ENCODE results near the gene NTPCR. TPM values are rescaled to one million over a fixed set of nuclear protein-coding genes. Genes with fewer than 3 reads are reported as not detected.

NTPCR gene
- total RNA-seq, 3 donors from 2014 or later = 36.5 to 49.9 (median 46.4) TPM

DNA sequence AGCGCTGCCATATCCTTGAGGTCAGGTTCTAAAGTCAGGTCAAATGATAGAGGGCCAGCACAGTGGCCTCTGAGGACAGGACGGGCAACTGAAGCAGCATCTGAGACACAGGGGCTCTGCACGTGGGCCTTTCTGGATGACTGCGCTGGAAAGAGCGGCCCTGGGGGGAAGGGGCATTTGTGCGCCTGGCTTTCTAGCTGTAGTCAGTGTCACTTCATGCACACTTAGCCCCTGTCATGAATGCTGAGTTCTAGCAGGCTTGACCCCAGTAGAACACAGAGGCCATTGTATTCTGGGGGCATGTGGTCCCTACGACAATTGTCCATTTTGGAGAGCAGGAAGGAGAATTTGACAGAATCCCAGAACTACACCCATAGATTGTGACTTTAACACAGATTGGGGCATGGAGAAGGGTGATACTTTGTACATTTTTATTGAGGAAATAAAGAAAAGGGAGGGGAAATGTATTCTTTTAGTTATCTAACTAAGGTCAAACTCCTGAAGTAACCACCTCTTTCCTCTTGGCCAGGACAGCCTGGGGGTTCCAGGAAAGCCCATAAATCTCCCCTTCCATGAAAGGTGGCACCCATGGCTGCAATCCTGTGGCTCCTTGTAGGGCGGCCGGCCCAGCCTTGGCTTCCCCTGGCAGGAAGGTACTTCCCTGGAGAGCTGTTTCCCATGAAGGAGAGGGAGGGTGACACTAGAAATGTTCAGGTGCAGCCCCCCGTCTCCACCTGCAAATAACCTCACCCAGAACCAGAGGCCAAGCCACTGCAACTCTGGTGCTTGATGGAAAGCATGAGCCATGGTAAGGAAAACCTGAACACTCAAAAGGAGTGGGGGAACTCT is 34.4 kb downstream of the NTPCR start:
- TF ChIP-seq CTCF (IDR thresholded peaks at IDR 0.05) = no peak
- ATAC-seq (peak; percentile 81), DNase-seq (peak in 2 of 3 donors; percentile 26 to 46)
- no peak overlapping the region for H3K4me3 ChIP-seq
- no peaks in the 10 kb centered on the region for H3K9me3 ChIP-seq
- no peaks in the 10 kb centered on the region for H3K36me3 ChIP-seq (ENCODE audit: low read depth)
- intact Hi-C loops (cut with DNase I, micrococcal nuclease) = no loop called here
- peaks cover 3% of the 10 kb centered on the region for H3K4me1 ChIP-seq (ENCODE audit: low read depth)

DNA sequence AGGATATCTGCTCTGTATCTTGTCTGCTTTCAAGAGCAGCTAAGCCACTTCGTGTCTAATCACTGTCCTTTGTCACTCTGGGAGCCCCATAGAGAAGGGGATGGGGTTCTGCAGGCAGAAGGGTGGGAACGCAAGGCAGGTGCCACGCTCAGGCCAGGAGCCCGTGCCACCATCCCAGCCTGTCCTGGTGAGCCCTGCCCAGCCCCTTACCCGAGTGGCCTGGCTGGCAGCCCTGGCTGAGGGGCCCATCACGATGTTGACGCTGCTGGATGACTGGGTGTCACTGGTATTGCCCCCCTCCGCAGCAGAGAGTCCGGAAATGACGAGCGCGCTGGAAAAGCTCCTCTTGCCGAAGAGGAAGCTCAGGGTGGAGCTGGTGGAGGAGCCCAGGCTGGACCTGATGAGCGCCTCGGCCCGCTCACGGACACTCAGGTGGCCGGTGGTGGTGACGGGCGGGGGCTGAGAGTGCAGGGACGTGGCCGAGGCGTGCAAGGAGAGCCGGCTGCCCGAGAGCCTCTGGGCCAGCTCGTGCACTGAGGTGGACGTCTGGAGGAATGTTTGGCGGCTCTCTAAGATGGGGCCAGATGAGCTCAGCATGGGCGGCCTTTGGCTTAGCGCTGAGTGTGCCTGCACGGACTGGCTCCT is 35.6 kb downstream of the NTPCR start:
- intact Hi-C loops (cut with DNase I, micrococcal nuclease) = no loop called here
- no peak for DNase-seq
- no peaks in the 10 kb centered on the region for H3K9me3 ChIP-seq
- ATAC-seq = no peak
- H3K4me3 ChIP-seq = no peak overlapping the region
- no peak for TF ChIP-seq CTCF (IDR thresholded peaks at IDR 0.05)
- no peaks in the 10 kb centered on the region for H3K36me3 ChIP-seq (ENCODE audit: low read depth)
- H3K4me1 ChIP-seq (ENCODE audit: low read depth) = peaks cover 3% of the 10 kb centered on the region

- no peak overlapping the region for H3K4me3 ChIP-seq
- intact Hi-C loops (cut with DNase I, micrococcal nuclease) = no loop called here
- no peaks in the 10 kb centered on the region for H3K9me3 ChIP-seq
- H3K36me3 ChIP-seq (ENCODE audit: low read depth) = no peaks in the 10 kb centered on the region
- no peak for ATAC-seq
- TF ChIP-seq CTCF (IDR thresholded peaks at IDR 0.05) = no peak
- no peak for DNase-seq
- H3K4me1 ChIP-seq (ENCODE audit: low read depth) = peaks cover 3% of the 10 kb centered on the region
These were observed 36.1 kb downstream of the NTPCR start for GRCh38 chr1:232986527-232986922.

- Histone ChIP-seq H3K36me3 (ENCODE audit: low read depth) (no peaks in the 10 kb centered on the region), H3K9me3 (no peaks in the 10 kb centered on the region), H3K4me1 (ENCODE audit: low read depth) (peaks cover 3% of the 10 kb centered on the region), H3K4me3 (no peak overlapping the region)
- ATAC-seq (no peak), DNase-seq (no peak)
- TF ChIP-seq CTCF (IDR thresholded peaks at IDR 0.05) = no peak
- intact Hi-C loops (cut with DNase I, micrococcal nuclease) = no loop called here
These were observed 36.8 kb downstream of the NTPCR start for GRCh38 chr1:232987046-232987773.

DNA sequence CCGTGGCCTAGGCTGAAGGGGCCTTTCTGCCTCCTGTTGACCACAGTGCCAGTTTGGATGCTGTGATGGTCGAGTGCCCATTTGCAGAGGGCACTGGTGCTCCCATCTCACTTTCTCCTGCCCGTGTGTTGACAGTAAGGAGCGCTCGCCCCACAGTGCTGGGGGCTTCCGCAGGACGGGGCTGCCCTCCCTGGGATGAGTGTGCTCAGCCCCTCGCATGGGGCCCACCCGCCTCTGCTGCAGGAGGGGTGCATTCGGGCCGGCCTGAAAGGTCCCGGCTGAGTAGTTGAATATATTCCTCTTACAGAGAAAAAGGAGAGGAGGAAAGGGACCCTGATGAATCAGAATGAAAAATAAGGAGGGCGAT is 37.3 kb downstream of the NTPCR start:
- Histone ChIP-seq H3K4me1 (ENCODE audit: low read depth) (peaks cover 3% of the 10 kb centered on the region), H3K4me3 (no peak overlapping the region), H3K9me3 (no peaks in the 10 kb centered on the region), H3K36me3 (ENCODE audit: low read depth) (no peaks in the 10 kb centered on the region)
- no peak for TF ChIP-seq CTCF (IDR thresholded peaks at IDR 0.05)
- DNase-seq = no peak
- no peak for ATAC-seq
- intact Hi-C loops (cut with DNase I, micrococcal nuclease) = no loop called here

Data from mucosa of descending colon (tissue), 3 donors.